Breast epithelium (tissue), 3 donors: Measurements from ENCODE around the gene CLEC18C.

ENCODE experiments used
- CTCF ChIP-seq, 3 donors: fragments of 450-650 bp; IDR thresholded peaks; one replicate each; pipeline ENCODE4 v1.5.1; 2016 to 2017; ENCODE audit warnings: antibody characterized with exemption in 3 of 3, mild to moderate bottlenecking in 3 of 3, moderate library complexity in 3 of 3
- POLR2AphosphoS5 ChIP-seq, 3 donors: sonication (generic); formaldehyde crosslinking; IDR thresholded peaks; one replicate each; pipeline ENCODE4 v1.6.1; 2017; ENCODE audit warnings: antibody characterized with exemption in 3 of 3

DNA sequence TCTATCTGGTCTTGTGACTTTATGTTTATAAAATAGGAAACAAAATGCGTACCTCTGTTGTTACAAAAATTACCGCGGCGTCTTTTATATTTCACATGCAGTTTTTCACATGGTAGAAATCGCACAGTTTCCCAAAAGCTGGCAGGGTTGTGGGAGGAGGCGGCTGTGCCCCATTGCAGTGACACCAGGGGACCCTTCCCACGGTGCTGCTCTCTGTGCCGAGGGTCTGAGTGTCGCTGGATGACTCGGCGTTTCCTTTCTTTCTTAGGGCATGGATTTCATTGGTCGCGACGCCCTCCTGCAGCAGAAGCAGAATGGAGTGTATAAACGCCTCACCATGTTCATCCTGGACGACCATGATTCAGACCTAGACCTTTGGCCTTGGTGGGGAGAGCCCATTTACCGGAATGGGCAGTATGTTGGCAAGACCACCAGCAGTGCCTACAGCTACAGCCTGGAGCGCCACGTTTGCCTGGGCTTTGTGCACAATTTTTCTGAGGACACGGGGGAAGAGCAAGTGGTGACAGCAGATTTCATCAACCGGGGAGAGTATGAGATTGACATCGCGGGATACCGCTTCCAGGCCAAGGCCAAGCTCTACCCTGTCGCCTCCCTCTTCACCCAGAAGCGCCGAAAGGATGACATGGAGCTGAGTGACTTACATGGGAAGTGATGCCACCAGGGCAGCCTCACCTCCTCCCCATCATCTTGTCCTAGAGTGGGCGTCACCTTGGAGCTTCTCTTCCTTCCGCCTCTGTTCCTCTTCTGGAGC lies 17.2 kb upstream of the CLEC18C start:
- no peak for TF ChIP-seq POLR2AphosphoS5 (IDR thresholded peaks at IDR 0.05)
- TF ChIP-seq CTCF (IDR thresholded peaks at IDR 0.05) = no peak
